K562 (cell line): Measurements from ENCODE around the gene SLC5A4. TPM values are rescaled to one million over a fixed set of nuclear protein-coding genes. Genes with fewer than 3 reads are reported as not detected.

ENCODE experiments used
- ATAC-seq: fragments of 200-7000 bp; cut with Tn5 transposase; 3 replicates; pipeline ENCODE4 v1.9.1; 2020; ENCODE audit warnings: moderate library complexity
- BruUV-seq: library from RNA; stranded (reverse); fragments of 400-500 nt; replicated peaks from 2 replicates; lab custom pipeline; 2021; lab: Mats Ljungman, UMichigan
- CTCF ChIA-PET: fragments of 300-600 bp; formaldehyde crosslinking; extraction: SDS; loops from one replicate; lab custom pipeline; 2021; ENCODE audit warnings: low intra/inter-chr PET ratio; lab: Yijun Ruan, JAX
- POLR2A ChIA-PET: fragments of 300-600, 350-650 bp; sonication (Branson Sonifier 250); formaldehyde crosslinking; extraction: SDS; loops from one replicate; lab custom pipeline; 2021; ENCODE audit warnings: antibody characterized with exemption, inconsistent platforms; lab: Yijun Ruan, JAX
- DNase-seq, 4 experiments: peaks; one replicate each; pipeline versions ENCODE4 v3.0.0 to v3.0.0-alpha.2; 2011 to 2018; ENCODE audit warnings: low spot score in 3 of 4, mixed read lengths in 3 of 4; ENCODE audit errors: extremely low read depth in 1 of 4
- FAIRE-seq: peaks from 2 replicates; lab custom pipeline; 2011; peaks lifted over from hg19 to GRCh38; lab: Jason Lieb, UNC
- H2AFZ ChIP-seq: 2 replicates; pipeline ENCODE4 v1.6.0; 2011; ENCODE audit warnings: low read depth, low read length, control low read depth, inconsistent platforms
- H3K27ac ChIP-seq: fragments of 200-600 bp; 3 replicates; pipeline ENCODE4 v1.8.0; 2011; ENCODE audit warnings: low read depth, mild to moderate bottlenecking, control low read depth, inconsistent platforms, low read length, moderate library complexity, mixed read lengths; ENCODE audit errors: extremely low read depth
- H3K27me3 ChIP-seq, 2 experiments: fragments of 300-600 bp in 1 of 2; 2 replicates in 1 of 2; 3 replicates in 1 of 2; pipeline versions ENCODE4 v1.6.0 to v1.8.0; 2011; ENCODE audit warnings: inconsistent platforms in 2 of 2, low read length in 2 of 2, mild to moderate bottlenecking in 1 of 2, mixed read lengths in 1 of 2, moderate library complexity in 1 of 2; ENCODE audit not compliant: control insufficient read depth in 2 of 2, insufficient read depth in 2 of 2
- H3K36me3 ChIP-seq: fragments of 300-600 bp; 3 replicates; pipeline ENCODE4 v1.8.0; 2011; ENCODE audit warnings: mild to moderate bottlenecking, low read length, inconsistent platforms; ENCODE audit not compliant: control insufficient read depth, insufficient read depth
- H3K4me1 ChIP-seq, 2 experiments: fragments of 200-600 bp in 1 of 2; replicated peaks in 1 of 2; 2 replicates in 1 of 2; 3 replicates in 1 of 2; pipeline versions ENCODE4 v1.5.1 to v1.8.0; 2011; ENCODE audit warnings: inconsistent platforms in 2 of 2, low read length in 2 of 2, mild to moderate bottlenecking in 1 of 2, mixed read lengths in 1 of 2, moderate library complexity in 1 of 2; ENCODE audit not compliant: control insufficient read depth in 2 of 2, insufficient read depth in 2 of 2
- H3K4me2 ChIP-seq: 2 replicates; pipeline ENCODE4 v1.6.1; 2011; ENCODE audit warnings: low read length, control low read depth, inconsistent platforms, mixed read lengths; ENCODE audit not compliant: insufficient read depth
- H3K4me3 ChIP-seq: fragments of 200-600 bp; sonication (generic), shearing (Covaris generic); 2 replicates; pipeline ENCODE4 v1.5.1; 2016; ENCODE audit warnings: control low read depth, inconsistent platforms
- H3K79me2 ChIP-seq: fragments of 200-600 bp; 3 replicates; pipeline ENCODE4 v1.8.0; 2011; ENCODE audit warnings: low read length, inconsistent platforms; ENCODE audit not compliant: control insufficient read depth, insufficient read depth
- H3K9ac ChIP-seq, 2 experiments: 2 replicates each; pipeline versions ENCODE4 v1.6.0 to v1.6.1; 2011; ENCODE audit warnings: low read depth in 2 of 2, low read length in 2 of 2, control low read depth in 1 of 2, inconsistent platforms in 1 of 2, mild to moderate bottlenecking in 1 of 2, mixed read lengths in 1 of 2; ENCODE audit not compliant: insufficient read depth in 1 of 2
- H3K9me1 ChIP-seq: one replicate; pipeline ENCODE4 v1.6.0; 2011; ENCODE audit warnings: inconsistent platforms, mild to moderate bottlenecking, low read length, moderate library complexity; ENCODE audit not compliant: control insufficient read depth, insufficient read depth
- H3K9me3 ChIP-seq: replicated peaks from 2 replicates; pipeline ENCODE4 v1.5.1; 2011; ENCODE audit warnings: low read depth, low read length, inconsistent platforms; ENCODE audit not compliant: control insufficient read depth, insufficient read depth
- H4K20me1 ChIP-seq: replicated peaks from 2 replicates; pipeline ENCODE4 v1.6.1; 2011; ENCODE audit warnings: low read length, inconsistent platforms, mixed read lengths; ENCODE audit not compliant: control insufficient read depth, insufficient read depth
- CCAR2 ChIP-seq: fragments of 200-400 bp; formaldehyde crosslinking; IDR thresholded peaks from 2 replicates; pipeline ENCODE4 v1.6.1; 2017; ENCODE audit warnings: mild to moderate bottlenecking, low read depth, low read length
- HMBOX1 ChIP-seq: sonication (generic); IDR thresholded peaks from 2 replicates; pipeline ENCODE4 v1.6.1; 2016
- KDM1A ChIP-seq, 2 experiments: fragments of 450-650 bp; IDR thresholded peaks; 2 replicates each; pipeline ENCODE4 v1.6.1; 2016; ENCODE audit warnings: mild to moderate bottlenecking in 2 of 2
- MAFF ChIP-seq: IDR thresholded peaks from 2 replicates; pipeline ENCODE4 v1.6.1; 2012; ENCODE audit warnings: low read length, improper control_type of control experiment
- MYNN ChIP-seq, 2 experiments: sonication (generic); formaldehyde crosslinking in 1 of 2; IDR thresholded peaks; 2 replicates each; pipeline versions ENCODE4 v1.5.0 to v1.6.1; 2016 to 2020; ENCODE audit warnings: antibody characterized with exemption in 1 of 2, missing genetic modification reagents in 1 of 2
- STAT5A ChIP-seq: IDR thresholded peaks from 2 replicates; pipeline ENCODE4 v1.6.1; 2012; ENCODE audit warnings: low read length, inconsistent platforms, borderline replicate concordance
- TARDBP ChIP-seq: fragments of 450-650 bp; IDR thresholded peaks from 2 replicates; pipeline ENCODE4 v1.6.1; 2016
- TEAD1 ChIP-seq, 2 experiments: fragments of 450-650 bp in 1 of 2; sonication (generic) in 1 of 2; formaldehyde crosslinking; IDR thresholded peaks; 2 replicates each; pipeline versions ENCODE4 v1.4.0 to v1.8.0; 2020 to 2022; ENCODE audit warnings: mild to moderate bottlenecking in 2 of 2, missing genetic modification reagents in 1 of 2
- YY1 ChIP-seq, 3 experiments: IDR thresholded peaks; 2 replicates each; pipeline ENCODE4 v1.6.1; 2011; ENCODE audit warnings: low read length in 2 of 3, mild to moderate bottlenecking in 2 of 3, moderate library complexity in 2 of 3, borderline replicate concordance in 1 of 3, control low read depth in 1 of 3, low read depth in 1 of 3; ENCODE audit not compliant: insufficient read depth in 3 of 3, insufficient replicate concordance in 2 of 3, control insufficient read depth in 1 of 3, insufficient read length in 1 of 3; ENCODE audit errors: extremely low read depth in 1 of 3
- WGBS: fragments of 100-300 bp; shearing (Covaris generic); methylation state at CpG from one replicate; pipeline ENCODE4 v1.1.6; 2016; ENCODE audit warnings: low coverage, mixed read lengths; ENCODE audit not compliant: insufficient coverage; ENCODE audit errors: missing lambda C conversion rate; 5-methylcytosine and 5-hydroxymethylcytosine counted together
- in situ Hi-C: fragments of 300-500 bp; cut with MboI; formaldehyde crosslinking; loops from 4 replicates; pipeline ENCODE4 v1.15.0; 2018; ENCODE audit warnings: inconsistent platforms, mixed read lengths
- intact Hi-C: fragments of 100-400 bp; cut with micrococcal nuclease; formaldehyde crosslinking; loops from 2 replicates; pipeline ENCODE4 v1.14.2; 2022
- polyA plus RNA-seq, 8 experiments: library from polyadenylated mRNA; depleted of rRNA in 4 of 8; stranded (reverse) in 5 of 8; unstranded in 3 of 8; fragments of >200 nt; fragmentation: Nextera tagmentation in 2 of 8; fragmentation: Illumina TruSeq in 1 of 8; extraction: Ambion mirVana in 2 of 8; extraction: Trizol in 1 of 8; gene quantifications; 2 replicates each; pipeline versions ENCODE4 v1.2.1 to v1.2.3, GENCODE V29; 2011 to 2014; ENCODE audit warnings: inconsistent platforms in 1 of 8, missing spikeins in 1 of 8
- total RNA-seq, 7 experiments: library from RNA; depleted of rRNA in 6 of 7; stranded (reverse); fragments of >200 nt in 6 of 7; fragmentation: Illumina TruSeq in 2 of 7; extraction: Trizol in 2 of 7; gene quantifications; 2 replicates each; pipeline versions ENCODE4 v1.2.1 to v1.2.3, GENCODE V29; 2011 to 2021; ENCODE audit warnings: low replicate concordance in 1 of 7
- TF ChIP-seq, protein P1 (sequence below), 2 experiments: fragments of 450-650 bp; conservative IDR thresholded peaks; 2 replicates each; pipeline ENCODE4 v1.6.1; 2017; ENCODE audit warnings: mild to moderate bottlenecking in 2 of 2, moderate library complexity in 2 of 2

SLC5A4 gene
- total and polyA plus RNA-seq, 9 of the 15 experiments (the other 6 are each of a cell fraction or from before 2014, with no cell fraction given), result not detected

GRCh38 chr22:32200752-32201151 lies 54.4 kb downstream of the SLC5A4 start:
- Histone ChIP-seq H3K4me3 (no peak overlapping the region), H4K20me1 (no peaks in the 10 kb centered on the region), H3K9me1 (no peaks in the 10 kb centered on the region), H3K79me2 (no peaks in the 10 kb centered on the region), H3K9me3 (no peaks in the 10 kb centered on the region), H3K36me3 (no peaks in the 10 kb centered on the region), H2AFZ (no peak overlapping the region), H3K27ac (no peak overlapping the region), H3K4me1 (peaks cover 0 to 21% of the 10 kb centered on the region in 2 experiments; a peak in 2 of 5 replicates), H3K27me3 (peaks cover 0 to 24% of the 10 kb centered on the region in 2 experiments; a peak in 2 of 5 replicates), H3K9ac (no peak overlapping the region), H3K4me2 (no peak overlapping the region)
- ChIA-PET CTCF (interaction anchor here (0.6 to 0.8 kb wide), 2 partner anchors 41 to 270 kb away, joined by 3 read pairs; no protein-coding TSS in a partner anchor), POLR2A (no interaction called here)
- in situ Hi-C loops, result no loop called here
- FAIRE-seq, result no peak
- DNase-seq, result no peak
- intact Hi-C loops, result no loop called here
- no TSS peak for BruUV-seq
- WGBS, result 3% methylated on average over 7 of the region's 10 CpGs
- TF ChIP-seq MYNN (IDR thresholded peaks at IDR 0.05) (no peak), MYNN (CRISPR knock-in tag; IDR thresholded peaks at IDR 0.05) (no peak), CCAR2 (no peak), MAFF (no peak), TEAD1 (CRISPR knock-in tag; IDR thresholded peaks at IDR 0.05) (no peak), STAT5A (no peak), KDM1A (IDR thresholded peaks at IDR 0.05) (no peak), HMBOX1 (no peak), TARDBP (no peak), YY1 (IDR thresholded peaks at IDR 0.05; ENCODE audit: borderline replicate concordance in 1 of 3, control insufficient read depth in 1 of 3, extremely low read depth in 1 of 3, insufficient read depth in 3 of 3, insufficient read length in 1 of 3, insufficient replicate concordance in 2 of 3, low read depth in 1 of 3, low read length in 2 of 3) (no peak)
- TF ChIP-seq, protein P1, sequence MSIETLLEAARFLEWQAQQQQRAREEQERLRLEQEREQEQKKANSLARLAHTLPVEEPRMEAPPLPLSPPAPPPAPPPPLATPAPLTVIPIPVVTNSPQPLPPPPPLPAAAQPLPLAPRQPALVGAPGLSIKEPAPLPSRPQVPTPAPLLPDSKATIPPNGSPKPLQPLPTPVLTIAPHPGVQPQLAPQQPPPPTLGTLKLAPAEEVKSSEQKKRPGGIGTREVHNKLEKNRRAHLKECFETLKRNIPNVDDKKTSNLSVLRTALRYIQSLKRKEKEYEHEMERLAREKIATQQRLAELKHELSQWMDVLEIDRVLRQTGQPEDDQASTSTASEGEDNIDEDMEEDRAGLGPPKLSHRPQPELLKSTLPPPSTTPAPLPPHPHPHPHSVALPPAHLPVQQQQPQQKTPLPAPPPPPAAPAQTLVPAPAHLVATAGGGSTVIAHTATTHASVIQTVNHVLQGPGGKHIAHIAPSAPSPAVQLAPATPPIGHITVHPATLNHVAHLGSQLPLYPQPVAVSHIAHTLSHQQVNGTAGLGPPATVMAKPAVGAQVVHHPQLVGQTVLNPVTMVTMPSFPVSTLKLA (conservative IDR thresholded peaks at IDR 0.05), result no peak
- no peak for ATAC-seq
